Natural killer cell (primary cell): ENCODE measurements around the gene SORCS2. TPM values are rescaled to one million over a fixed set of nuclear protein-coding genes. Genes with fewer than 3 reads are reported as not detected.

ENCODE experiments used
- ATAC-seq, 3 donors: fragments of 150-1000 bp in 2 of 3; fragments of 200-7000 bp in 1 of 3; cut with Tn5 transposase; 1 replicate in 1 of 3; 2 replicates in 2 of 3; pipeline ENCODE4 v1.10.0; 2021; ENCODE audit warnings: mild to moderate bottlenecking in 2 of 3, moderate library complexity in 2 of 3
- DNase-seq, 2 donors: peaks; one replicate each; pipeline versions ENCODE4 v3.0.0 to v3.0.0-alpha.2; 2013 to 2021; ENCODE audit warnings: mixed read lengths in 1 of 2
- H3K27ac ChIP-seq: one replicate; pipeline ENCODE4 v1.5.1; 2013; ENCODE audit warnings: mild to moderate bottlenecking, low read length
- H3K27me3 ChIP-seq: one replicate; pipeline ENCODE4 v1.6.1; 2013; ENCODE audit warnings: low read length; ENCODE audit not compliant: control insufficient read depth, insufficient read depth
- H3K36me3 ChIP-seq: one replicate; pipeline ENCODE4 v1.6.1; 2013; ENCODE audit warnings: low read length; ENCODE audit not compliant: control insufficient read depth, insufficient read depth
- H3K4me1 ChIP-seq: one replicate; pipeline ENCODE4 v1.6.1; 2013; ENCODE audit warnings: low read length; ENCODE audit not compliant: control insufficient read depth, insufficient read depth
- H3K4me3 ChIP-seq: one replicate; pipeline ENCODE4 v1.5.1; 2013; ENCODE audit warnings: low read length
- H3K9me3 ChIP-seq: one replicate; pipeline ENCODE4 v1.6.1; 2013; ENCODE audit warnings: low read length; ENCODE audit not compliant: control insufficient read depth, insufficient read depth
- H3K27ac Mint-ChIP-seq, 2 donors: one replicate each; pipeline ENCODE4 v1.8.0; 2022; ENCODE audit warnings: mild to moderate bottlenecking in 2 of 2, mixed read lengths in 2 of 2, moderate library complexity in 1 of 2
- H3K27me3 Mint-ChIP-seq, 2 donors: one replicate each; pipeline ENCODE4 v1.8.0; 2022; ENCODE audit warnings: low read depth in 2 of 2, mixed read lengths in 2 of 2
- H3K36me3 Mint-ChIP-seq: one replicate; pipeline ENCODE4 v1.8.0; 2022; ENCODE audit warnings: mixed read lengths
- H3K4me1 Mint-ChIP-seq, 2 donors: one replicate each; pipeline ENCODE4 v1.8.0; 2022; ENCODE audit warnings: mixed read lengths in 2 of 2
- H3K4me3 Mint-ChIP-seq: one replicate; pipeline ENCODE4 v1.8.0; 2022; ENCODE audit warnings: mild to moderate bottlenecking, moderate library complexity, mixed read lengths
- H3K9me3 Mint-ChIP-seq, 2 donors: one replicate each; pipeline ENCODE4 v1.8.0; 2022; ENCODE audit warnings: mixed read lengths in 2 of 2
- CTCF ChIP-seq: fragments of 200-600 bp; IDR thresholded peaks from one replicate; pipeline ENCODE4 v1.8.0; 2022; ENCODE audit warnings: antibody characterized with exemption
- WGBS: methylation state at CpG from one replicate; pipeline ENCODE4 v1.1.7; 2013; ENCODE audit warnings: missing lambda C conversion rate; ENCODE audit not compliant: insufficient coverage; 5-methylcytosine and 5-hydroxymethylcytosine counted together
- intact Hi-C: fragments of 100-400 bp; cut with micrococcal nuclease; formaldehyde crosslinking; loops from one replicate; pipeline ENCODE4 v1.14.2; 2022
- total RNA-seq, 4 donors: library from RNA; stranded (reverse); fragments of 120-200 nt in 1 of 4; gene quantifications; one replicate each; pipeline versions ENCODE4 v1.2.3 to v1.2.4, GENCODE V29; 2013 to 2022

The SORCS2 gene
- total RNA-seq, 3 donors from 2014 or later (not counting 1 experiment from before 2014, with no cell fraction given) = 1.2 to 2.5 (median 1.4) TPM

- DNase-seq (no peak), ATAC-seq (no peak)
- no peaks in the 10 kb centered on the region for H3K36me3 Mint-ChIP-seq
- H3K4me3 ChIP-seq = no peak overlapping the region
- intact Hi-C loops = no loop called here
- peaks cover 7% of the 10 kb centered on the region for H3K27me3 ChIP-seq
- H3K27ac Mint-ChIP-seq = no peak overlapping the region
- WGBS = 85% methylated on average over 14 of the region's 14 CpGs
- peaks cover 4 to 8% of the 10 kb centered on the region in 2 donors for H3K9me3 Mint-ChIP-seq
- no peak overlapping the region for H3K27ac ChIP-seq
- H3K9me3 ChIP-seq = no peaks in the 10 kb centered on the region
- H3K4me1 ChIP-seq = peaks cover 11% of the 10 kb centered on the region
- H3K4me1 Mint-ChIP-seq = peaks cover 0 to 11% of the 10 kb centered on the region in 2 donors
- no peaks in the 10 kb centered on the region for H3K36me3 ChIP-seq
- H3K4me3 Mint-ChIP-seq = no peak overlapping the region
- TF ChIP-seq CTCF = no peak
- peaks cover 32 to 38% of the 10 kb centered on the region in 2 donors for H3K27me3 Mint-ChIP-seq
These were observed 204.0 kb downstream of the SORCS2 start for GRCh38 chr4:7396186-7396910.

DNA sequence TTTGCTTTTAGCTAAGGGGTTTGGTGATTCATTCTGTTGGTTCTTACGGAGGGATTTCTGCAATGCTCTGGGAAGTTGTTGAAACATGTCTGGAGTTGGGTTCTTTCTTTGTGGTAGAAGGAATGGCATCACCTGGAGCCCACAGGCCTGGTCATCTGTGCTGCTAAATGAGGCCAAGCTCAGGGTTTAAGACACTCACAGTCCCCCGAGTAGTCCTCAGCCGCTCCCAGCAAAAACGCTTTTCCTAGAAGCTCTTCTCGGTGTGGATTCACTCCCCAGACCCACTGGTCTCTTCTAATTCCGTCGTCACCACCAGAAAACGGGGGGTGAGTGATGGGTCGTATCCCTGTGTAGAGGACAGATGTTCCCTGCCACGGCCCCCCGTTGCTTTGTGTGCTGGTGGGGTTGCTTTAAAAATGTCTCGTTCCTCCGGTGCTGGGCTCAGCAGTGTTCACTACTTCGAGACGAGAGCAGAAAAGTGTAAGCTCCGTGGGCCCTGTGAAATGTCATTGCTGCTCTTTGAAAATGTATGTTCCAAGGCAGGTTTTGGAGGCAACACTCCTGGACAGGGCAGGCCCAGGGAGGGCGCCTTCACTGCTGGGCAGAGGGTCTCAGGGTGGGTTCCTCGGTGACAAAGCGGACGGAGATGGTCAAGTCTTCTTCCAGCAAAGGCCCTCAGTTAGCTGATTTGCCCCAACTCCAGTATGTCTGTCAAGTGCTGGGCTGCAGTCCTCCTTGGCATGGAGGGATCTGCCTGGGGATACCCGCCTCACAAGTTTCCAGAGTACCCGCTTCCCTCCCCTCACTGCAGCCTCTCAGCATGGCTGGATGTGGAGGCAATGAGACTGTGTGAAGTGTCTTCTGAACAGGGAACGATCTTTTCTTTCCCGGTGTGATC lies 205.1 kb downstream of the SORCS2 start:
- Histone ChIP-seq H3K36me3 (no peaks in the 10 kb centered on the region), H3K27me3 (peaks cover 7% of the 10 kb centered on the region), H3K4me1 (peaks cover 11% of the 10 kb centered on the region), H3K9me3 (no peaks in the 10 kb centered on the region), H3K4me3 (no peak overlapping the region), H3K27ac (no peak overlapping the region)
- Mint-ChIP-seq H3K4me1 (peaks cover 0 to 11% of the 10 kb centered on the region in 2 donors), H3K4me3 (no peak overlapping the region), H3K27me3 (peaks cover 32 to 40% of the 10 kb centered on the region in 2 donors), H3K36me3 (no peaks in the 10 kb centered on the region), H3K9me3 (peaks cover 4 to 8% of the 10 kb centered on the region in 2 donors), H3K27ac (no peak overlapping the region)
- TF ChIP-seq CTCF = no peak
- intact Hi-C loops = no loop called here
- 78% methylated on average over 24 of the region's 24 CpGs for WGBS
- no peak for ATAC-seq
- no peak for DNase-seq

DNA sequence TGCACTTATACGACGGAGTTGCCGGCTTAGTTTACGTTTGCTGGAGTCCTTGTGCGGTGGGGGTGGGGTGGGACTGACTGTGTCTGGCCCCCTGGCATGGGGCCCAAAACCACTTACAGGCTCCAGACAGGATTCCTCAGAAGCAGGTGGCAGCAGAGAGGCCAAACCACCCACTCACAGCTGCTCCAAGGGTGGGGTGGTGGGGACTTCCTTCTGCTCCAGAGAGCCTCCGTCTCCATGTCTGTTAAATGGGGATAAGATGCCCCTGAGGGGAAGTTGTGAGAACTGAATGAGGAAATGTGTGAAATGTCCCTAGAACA lies 205.7 kb downstream of the SORCS2 start:
- Histone ChIP-seq H3K36me3 (no peaks in the 10 kb centered on the region), H3K27me3 (peaks cover 7% of the 10 kb centered on the region), H3K27ac (no peak overlapping the region), H3K4me1 (peaks cover 11% of the 10 kb centered on the region), H3K4me3 (no peak overlapping the region), H3K9me3 (no peaks in the 10 kb centered on the region)
- Mint-ChIP-seq H3K27me3 (peaks cover 38 to 45% of the 10 kb centered on the region in 2 donors), H3K27ac (no peak overlapping the region), H3K9me3 (peaks cover 4 to 8% of the 10 kb centered on the region in 2 donors), H3K4me1 (peaks cover 0 to 11% of the 10 kb centered on the region in 2 donors), H3K36me3 (no peaks in the 10 kb centered on the region), H3K4me3 (no peak overlapping the region)
- intact Hi-C loops = no loop called here
- TF ChIP-seq CTCF = no peak
- ATAC-seq (no peak), DNase-seq (no peak)
- 15% methylated on average over 6 of the region's 6 CpGs for WGBS
